Measurements from ENCODE around the gene REXO1. TPM values are rescaled to one million over a fixed set of nuclear protein-coding genes. Genes with fewer than 3 reads are reported as not detected.
A peak's percentile ranks its signal among the peaks of the same experiment; 100 is the strongest.

Gene REXO1
- polyA plus RNA-seq, 1 experiment: 5.4 TPM

- TF ChIP-seq CTCF (IDR thresholded peaks at IDR 0.05; ENCODE audit: low read depth, low read length): peak; percentile 65
- H3K4me3 ChIP-seq (ENCODE audit: low read depth, low read length): peak overlapping the region; percentile 73
- peak overlapping the region; percentile 65 for H3K27ac ChIP-seq (ENCODE audit: low read depth, low read length)
- no peaks in the 10 kb centered on the region; the same call in 1 of the 2 replicates for H3K9me3 ChIP-seq (ENCODE audit: control insufficient read depth, insufficient read depth, low read length)
- DNase-seq (ENCODE audit: low read depth, low spot score): peak; percentile 82
- ChIA-PET CTCF (no interaction called here), POLR2A (no interaction called here)
- H3K27me3 ChIP-seq (ENCODE audit: control insufficient read depth, insufficient read depth, low read length): no peaks in the 10 kb centered on the region
These were observed 35.7 kb downstream of the REXO1 start for GRCh38 chr19:1812426-1813191.

GRCh38 chr19:1811942-1812425 lies 36.3 kb downstream of the REXO1 start, which contains the start of gene ATP8B3:
TSS of gene ATP8B3 (minus strand) at chr19:1812276. CDS start at chr19:1811736, 540 bp downstream.
- Histone ChIP-seq H3K27ac (ENCODE audit: low read depth, low read length) (peak within 1 kb of the TSS; percentile 65), H3K9me3 (ENCODE audit: control insufficient read depth, insufficient read depth, low read length) (no peaks in the 10 kb centered on the region; the same call in 1 of the 2 replicates), H3K27me3 (ENCODE audit: control insufficient read depth, insufficient read depth, low read length) (no peaks in the 10 kb centered on the region), H3K4me3 (ENCODE audit: low read depth, low read length) (peak within 1 kb of the TSS; percentile 73)
- POLR2A ChIA-PET: no interaction called here
- CTCF ChIA-PET: interaction anchor here (1.9 kb wide), 1 partner anchor 27 kb away, joined by 11 read pairs; no protein-coding TSS in a partner anchor
- DNase-seq (ENCODE audit: low read depth, low spot score): no peak
- peak; percentile 34; the same call in 1 of the 2 replicates for TF ChIP-seq CTCF (IDR thresholded peaks at IDR 0.05; ENCODE audit: low read depth, low read length)

- CTCF ChIA-PET: interaction anchor here (0.7 to 1.9 kb wide), 3 partner anchors 12 to 266 kb away, joined by 3 to 11 read pairs (median 3); no protein-coding TSS in a partner anchor
- Histone ChIP-seq H3K27me3 (ENCODE audit: control insufficient read depth, insufficient read depth, low read length) (no peaks in the 10 kb centered on the region), H3K27ac (ENCODE audit: low read depth, low read length) (no peak overlapping the region), H3K4me3 (ENCODE audit: low read depth, low read length) (peak overlapping the region; percentile 73), H3K9me3 (ENCODE audit: control insufficient read depth, insufficient read depth, low read length) (no peaks in the 10 kb centered on the region; the same call in 1 of the 2 replicates)
- TF ChIP-seq CTCF (IDR thresholded peaks at IDR 0.05; ENCODE audit: low read depth, low read length): no peak
- no peak for DNase-seq (ENCODE audit: low read depth, low spot score)
- POLR2A ChIA-PET: no interaction called here
These were observed 36.8 kb downstream of the REXO1 start for GRCh38 chr19:1811472-1811894.

- Histone ChIP-seq H3K27ac (ENCODE audit: low read depth, low read length) (no peak overlapping the region), H3K9me3 (ENCODE audit: control insufficient read depth, insufficient read depth, low read length) (no peaks in the 10 kb centered on the region; the same call in 1 of the 2 replicates), H3K4me3 (ENCODE audit: low read depth, low read length) (no peak overlapping the region), H3K27me3 (ENCODE audit: control insufficient read depth, insufficient read depth, low read length) (no peaks in the 10 kb centered on the region)
- ChIA-PET POLR2A (no interaction called here), CTCF (interaction anchor here (0.8 to 1.9 kb wide), 3 partner anchors 28 to 362 kb away, joined by 3 to 11 read pairs (median 6); no protein-coding TSS in a partner anchor)
- TF ChIP-seq CTCF (IDR thresholded peaks at IDR 0.05; ENCODE audit: low read depth, low read length): no peak
- no peak for DNase-seq (ENCODE audit: low read depth, low spot score)
These were observed 37.7 kb downstream of the REXO1 start for GRCh38 chr19:1810439-1811160.
